ENCODE data around the gene TGOLN2.
"Not testable (repeated sequence)": the region's sequence is repeated elsewhere in the genome, so short reads cannot be mapped to it uniquely, and the experiment has no call there.

TGOLN2 gene

DNA sequence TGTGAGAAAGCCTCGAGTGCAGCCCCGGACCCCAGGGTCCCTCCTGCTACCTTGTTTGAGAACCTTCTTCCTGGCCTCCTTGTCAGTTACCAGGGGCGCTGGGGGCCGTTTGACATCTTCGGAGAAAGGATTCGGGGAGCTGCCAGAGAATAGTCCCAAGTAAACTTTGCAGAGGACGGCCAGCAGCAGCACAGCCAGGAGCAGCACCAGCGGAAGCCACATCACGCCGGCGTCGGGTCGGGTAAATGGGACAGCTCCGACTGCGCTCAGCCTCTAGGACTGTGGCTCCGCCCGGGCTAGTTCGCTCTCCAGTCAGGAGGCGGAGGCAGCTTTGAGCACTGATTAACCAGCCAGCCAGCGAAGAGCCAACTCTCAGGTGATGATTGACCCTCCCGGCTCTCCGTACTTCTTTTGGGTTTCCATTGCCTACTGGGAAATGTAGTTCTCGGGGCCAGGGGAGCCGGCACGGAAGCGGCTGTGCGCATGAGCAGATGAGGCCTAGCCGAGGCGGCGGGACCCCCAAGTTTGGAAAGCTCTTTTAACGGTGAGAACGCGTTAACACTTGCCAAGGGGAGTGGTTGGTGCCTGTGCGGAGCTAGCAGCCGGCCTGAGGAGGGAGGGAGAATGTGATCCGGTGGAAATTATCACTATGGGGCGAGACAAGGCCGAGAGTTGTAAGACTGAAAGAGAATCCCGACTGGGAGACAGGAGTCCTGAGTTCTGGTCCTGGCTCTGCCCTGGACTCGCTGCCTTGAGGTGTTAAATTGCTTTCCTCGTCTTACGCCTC, 26.7 kb upstream of the TGOLN2 start, which contains the start of the genes ELMOD3 and RETSAT:
Gene ELMOD3, plus strand, starts transcription at position 484 of the 787 bp plus-strand sequence. CDS start 2,430 bp downstream, outside the sequence.
Gene RETSAT, minus strand, starts transcription at position 243 of the 787 bp plus-strand sequence. Its CDS starts 21 bp downstream, at position 222.
- ChIA-PET CTCF (interaction anchor here (1.1 to 1.3 kb wide), 2 partner anchors 36 to 54 kb away, joined by 3 read pairs; no protein-coding TSS in a partner anchor), POLR2A (interaction anchor here (0.6 to 2.6 kb wide), 17 partner anchors 9 to 184 kb away, joined by 3 to 23 read pairs (median 5); partner anchors contain the start of genes MAT2A, SH2D6 and TGOLN2)

DNA sequence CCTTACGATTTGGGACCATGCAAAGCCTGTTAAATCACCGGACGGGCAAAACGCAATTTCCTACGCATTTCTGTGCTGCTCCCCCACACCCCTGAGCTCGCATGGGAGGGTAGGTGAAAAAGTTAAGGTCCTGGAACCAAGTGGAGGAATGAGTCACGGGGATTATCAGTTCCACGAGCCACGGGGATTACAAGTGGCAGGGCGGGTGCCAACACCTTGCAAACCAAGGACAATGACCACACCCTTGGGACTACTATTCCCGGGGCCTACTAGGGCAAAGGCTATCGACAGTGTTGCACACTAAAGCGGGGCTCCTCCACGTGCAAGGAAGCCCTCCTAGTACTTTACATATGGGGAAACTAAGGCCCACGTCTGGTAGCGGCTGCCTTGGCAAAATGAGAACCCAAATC, 26.1 kb upstream of the TGOLN2 start:
- CTCF ChIA-PET, result interaction anchor here (0.6 kb wide), 1 partner anchor 288 kb away, joined by 3 read pairs; no protein-coding TSS in a partner anchor
- POLR2A ChIA-PET, result interaction anchor here (0.6 to 2.6 kb wide), 13 partner anchors 11 to 185 kb away, joined by 3 to 23 read pairs (median 5); partner anchors contain the start of genes MAT2A, SH2D6 and TGOLN2
- TF ChIP-seq L3MBTL2 (conservative IDR thresholded peaks at IDR 0.05) (peak; percentile 31; the same call in 1 of the 2 replicates), FOXK2 (IDR thresholded peaks at IDR 0.05) (no peak)
- DNase-seq (ENCODE audit: extremely low spot score), result peak; percentile 19

More for the DNA sequence above, 26.7 kb upstream of the TGOLN2 start, which contains the start of the genes ELMOD3 and RETSAT:
- DNase-seq (ENCODE audit: extremely low spot score), result peak; percentile 97
- TF ChIP-seq ELF4 (IDR thresholded peaks at IDR 0.05) (peak; percentile 61), SP1 (IDR thresholded peaks at IDR 0.05) (no peak)
- TF ChIP-seq, protein P1, sequence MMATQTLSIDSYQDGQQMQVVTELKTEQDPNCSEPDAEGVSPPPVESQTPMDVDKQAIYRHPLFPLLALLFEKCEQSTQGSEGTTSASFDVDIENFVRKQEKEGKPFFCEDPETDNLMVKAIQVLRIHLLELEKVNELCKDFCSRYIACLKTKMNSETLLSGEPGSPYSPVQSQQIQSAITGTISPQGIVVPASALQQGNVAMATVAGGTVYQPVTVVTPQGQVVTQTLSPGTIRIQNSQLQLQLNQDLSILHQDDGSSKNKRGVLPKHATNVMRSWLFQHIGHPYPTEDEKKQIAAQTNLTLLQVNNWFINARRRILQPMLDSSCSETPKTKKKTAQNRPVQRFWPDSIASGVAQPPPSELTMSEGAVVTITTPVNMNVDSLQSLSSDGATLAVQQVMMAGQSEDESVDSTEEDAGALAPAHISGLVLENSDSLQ (IDR thresholded peaks at IDR 0.05), result peak; percentile 34; the same call in 1 of the 2 replicates

DNA sequence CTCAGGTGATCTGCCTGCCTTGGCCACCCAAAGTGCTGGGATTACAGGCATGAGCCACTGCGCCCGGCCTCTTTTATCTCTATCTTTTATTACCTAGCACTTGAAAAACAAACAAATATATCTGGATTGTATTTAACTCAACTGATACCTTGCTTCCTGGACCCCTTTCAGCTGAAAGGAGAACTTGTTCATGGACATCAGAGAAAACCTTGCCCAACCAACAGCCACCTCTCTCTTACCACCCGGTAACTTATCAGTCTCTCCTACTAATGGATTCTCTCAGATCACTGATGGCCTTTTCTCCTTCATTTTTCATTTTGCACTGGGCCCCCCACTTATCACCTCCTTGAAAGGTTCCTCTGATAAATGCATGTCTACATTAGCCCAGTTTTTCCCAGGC, 19.8 kb upstream of the TGOLN2 start:
- TF ChIP-seq HDGF (IDR thresholded peaks at IDR 0.05; ENCODE audit: borderline replicate concordance) (no peak), L3MBTL2 (conservative IDR thresholded peaks at IDR 0.05) (no peak), CTBP1 (IDR thresholded peaks at IDR 0.05; ENCODE audit: borderline replicate concordance) (no peak), NFRKB (IDR thresholded peaks at IDR 0.05) (no peak), ELF4 (IDR thresholded peaks at IDR 0.05) (no peak), FOXK2 (IDR thresholded peaks at IDR 0.05) (no peak), ARNT (IDR thresholded peaks at IDR 0.05) (no peak), FOXA1 (IDR thresholded peaks at IDR 0.05) (no peak)
- CTCF ChIA-PET, result no interaction called here
- DNase-seq (ENCODE audit: extremely low spot score), result no peak
- POLR2A ChIA-PET, result interaction anchor here (1.4 kb wide), 1 partner anchor 20 kb away, joined by 4 read pairs; the partner anchor contains the start of gene TGOLN2

DNA sequence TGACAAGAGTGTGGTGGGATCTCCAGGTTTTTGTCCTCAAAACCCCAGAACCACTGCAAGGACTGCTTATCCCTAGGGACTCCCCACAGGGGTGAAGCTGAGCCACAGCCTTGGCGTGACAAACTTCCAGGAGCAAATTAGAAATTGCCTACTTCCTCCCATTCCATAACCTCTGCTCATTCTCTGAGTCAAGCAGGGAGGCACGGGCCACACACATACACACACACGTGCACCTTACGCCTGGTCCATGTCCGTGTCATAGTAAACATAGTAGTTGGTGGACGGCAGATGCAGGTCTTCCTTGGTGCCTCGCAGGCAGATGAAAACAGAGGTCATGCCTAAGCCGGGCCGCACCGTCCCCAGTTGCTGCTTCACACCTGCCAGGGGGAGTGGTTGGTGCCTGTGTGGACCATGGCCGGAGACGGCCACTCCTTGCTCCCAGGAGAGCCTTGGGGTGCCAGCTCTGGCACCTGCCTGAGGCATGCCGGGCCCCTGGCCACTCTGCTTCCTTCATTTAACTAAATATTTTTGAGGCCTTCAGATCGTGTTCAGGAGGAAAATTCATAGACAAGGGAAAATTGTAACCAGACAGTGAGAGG, 16.7 kb upstream of the TGOLN2 start:
- ChIA-PET CTCF (no interaction called here), POLR2A (interaction anchor here (1.0 kb wide), 1 partner anchor 16 kb away, joined by 3 read pairs; the partner anchor contains the start of gene TGOLN2)
- TF ChIP-seq ELF4 (IDR thresholded peaks at IDR 0.05), result no peak
- no peak for TF ChIP-seq ARNT (IDR thresholded peaks at IDR 0.05)
- no peak for TF ChIP-seq HDGF (IDR thresholded peaks at IDR 0.05; ENCODE audit: borderline replicate concordance)
- TF ChIP-seq LEF1 (IDR thresholded peaks at IDR 0.05; ENCODE audit: borderline replicate concordance), result no peak
- no peak for DNase-seq (ENCODE audit: extremely low spot score)

DNA sequence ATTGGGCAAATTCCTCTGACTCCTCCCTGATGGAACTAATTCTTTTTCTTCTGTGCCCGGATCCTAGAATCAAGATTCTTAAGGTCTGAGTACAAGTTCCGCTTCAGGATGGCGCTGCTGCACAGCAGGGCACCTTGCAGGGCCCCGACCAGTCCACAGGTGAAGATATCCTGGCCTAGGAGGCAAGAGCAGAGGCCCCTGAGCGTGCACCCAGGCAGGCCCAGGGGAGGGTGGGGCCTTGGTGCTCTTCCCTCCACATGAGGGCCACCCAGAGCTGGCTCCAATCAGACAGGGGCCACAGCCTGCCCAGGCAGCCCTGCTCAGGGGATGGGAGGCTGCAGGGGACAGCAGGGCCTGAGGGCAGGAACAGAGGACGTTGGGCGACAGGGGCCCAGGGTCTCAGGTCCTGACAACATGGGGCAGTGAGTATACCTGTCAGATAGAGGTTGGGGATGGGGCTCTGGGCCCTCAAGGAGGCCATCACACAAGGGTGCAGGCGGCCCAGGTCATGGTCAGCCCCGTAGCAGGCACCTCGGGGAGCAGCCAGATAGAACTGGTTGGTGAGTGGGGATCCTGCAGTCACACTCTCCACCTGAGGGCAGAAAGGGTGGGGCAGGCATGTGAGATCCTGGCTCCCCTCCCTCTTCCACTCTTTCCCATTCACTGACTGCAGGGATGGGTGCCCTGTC, 15.6 kb upstream of the TGOLN2 start:
- POLR2A ChIA-PET; DNase-seq (ENCODE audit: extremely low spot score); CTCF ChIA-PET: not testable (repeated sequence)

DNA sequence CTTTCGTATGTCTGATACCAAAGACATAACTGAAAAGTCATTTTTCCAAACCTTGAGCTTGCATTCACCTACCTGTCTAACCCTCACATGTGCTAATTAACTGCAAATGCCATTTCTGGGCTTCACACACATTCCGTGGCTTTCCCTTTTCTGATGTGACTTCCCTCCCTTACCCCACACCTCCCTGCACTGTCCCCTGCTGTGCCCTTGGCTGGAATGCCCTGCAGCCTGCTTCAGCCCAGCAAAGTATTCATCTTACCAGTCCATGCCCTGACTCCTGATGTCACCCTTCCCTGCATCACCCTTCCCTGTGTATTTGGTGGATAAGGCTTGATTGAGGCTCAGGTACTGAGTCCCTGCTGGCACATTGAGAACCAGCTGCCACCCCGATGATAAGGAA, 14.4 kb upstream of the TGOLN2 start:
- no peak for TF ChIP-seq TARDBP (IDR thresholded peaks at IDR 0.05)
- no peak for TF ChIP-seq BHLHE40 (IDR thresholded peaks at IDR 0.05; ENCODE audit: borderline replicate concordance)
- TF ChIP-seq ELF4 (IDR thresholded peaks at IDR 0.05), result no peak
- no peak for TF ChIP-seq ZNF384 (IDR thresholded peaks at IDR 0.05)
- no peak for TF ChIP-seq LEF1 (IDR thresholded peaks at IDR 0.05; ENCODE audit: borderline replicate concordance)
- no peak for TF ChIP-seq FOXM1 (IDR thresholded peaks at IDR 0.05; ENCODE audit: borderline replicate concordance)
- TF ChIP-seq L3MBTL2 (conservative IDR thresholded peaks at IDR 0.05), result no peak
- TF ChIP-seq ARNT (IDR thresholded peaks at IDR 0.05), result no peak
- no peak for TF ChIP-seq NFRKB (IDR thresholded peaks at IDR 0.05)
- TF ChIP-seq FOXA1 (IDR thresholded peaks at IDR 0.05), result no peak
- no peak for TF ChIP-seq HDGF (IDR thresholded peaks at IDR 0.05; ENCODE audit: borderline replicate concordance)
- no peak for TF ChIP-seq FOXK2 (IDR thresholded peaks at IDR 0.05)
- TF ChIP-seq SP1 (IDR thresholded peaks at IDR 0.05), result no peak
- TF ChIP-seq SUZ12 (IDR thresholded peaks at IDR 0.05), result no peak
- no peak for TF ChIP-seq CTBP1 (IDR thresholded peaks at IDR 0.05; ENCODE audit: borderline replicate concordance)
- TF ChIP-seq, protein P1 (IDR thresholded peaks at IDR 0.05), result no peak
- ChIA-PET CTCF (no interaction called here), POLR2A (interaction anchor here (0.9 to 1.0 kb wide), 2 partner anchors 10 to 14 kb away, joined by 3 to 4 read pairs; partner anchors contain the start of gene TGOLN2)
- no peak for DNase-seq (ENCODE audit: extremely low spot score)
